ENCODE measurements around the gene SH2D3A.
A peak's percentile ranks its signal among the peaks of the same experiment; 100 is the strongest.

Gene SH2D3A

DNA sequence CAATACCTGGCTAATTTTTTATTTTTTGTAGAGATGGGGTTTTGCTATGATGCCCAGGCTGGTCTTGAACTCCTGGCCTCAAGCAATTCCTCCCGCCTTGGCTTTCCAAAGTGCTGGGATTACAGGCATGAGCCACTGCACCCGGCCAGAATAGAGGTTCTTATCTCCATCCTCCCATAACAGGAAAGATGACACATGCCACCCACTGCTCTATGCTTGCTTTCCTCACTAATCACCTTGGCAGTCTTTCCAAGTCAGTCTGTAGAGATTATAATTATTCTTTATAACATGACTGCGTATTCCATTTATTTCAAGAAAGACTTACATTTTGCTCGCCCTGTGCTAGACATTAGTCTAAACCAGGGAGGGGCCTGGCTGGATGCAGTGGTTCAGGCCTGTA is 12.0 kb upstream of the SH2D3A start:
- peaks cover 98% of the 10 kb centered on the region for H3K79me2 ChIP-seq (ENCODE audit: insufficient read depth, low read length)
- H3F3A ChIP-seq (ENCODE audit: low read depth): no peaks in the 10 kb centered on the region
- H3K9me3 ChIP-seq (ENCODE audit: insufficient read depth, low read depth, low read length): no peaks in the 10 kb centered on the region
- H3K36me3 ChIP-seq (ENCODE audit: insufficient read depth, low read length): peaks cover 30% of the 10 kb centered on the region; the same call in 1 of the 2 replicates
- no peaks in the 10 kb centered on the region for H3K27me3 ChIP-seq (ENCODE audit: insufficient read depth, low read length, poor library complexity, severe bottlenecking)
- H3K9ac ChIP-seq (ENCODE audit: low read depth, low read length, poor library complexity, severe bottlenecking): no peak overlapping the region
- no peaks in the 10 kb centered on the region for H3K9me2 ChIP-seq (replicated peaks; ENCODE audit: low read depth, low read length)
- no peak for TF ChIP-seq EZH2phosphoT487 (IDR thresholded peaks at IDR 0.05; ENCODE audit: borderline replicate concordance)
- TF ChIP-seq, protein P1, sequence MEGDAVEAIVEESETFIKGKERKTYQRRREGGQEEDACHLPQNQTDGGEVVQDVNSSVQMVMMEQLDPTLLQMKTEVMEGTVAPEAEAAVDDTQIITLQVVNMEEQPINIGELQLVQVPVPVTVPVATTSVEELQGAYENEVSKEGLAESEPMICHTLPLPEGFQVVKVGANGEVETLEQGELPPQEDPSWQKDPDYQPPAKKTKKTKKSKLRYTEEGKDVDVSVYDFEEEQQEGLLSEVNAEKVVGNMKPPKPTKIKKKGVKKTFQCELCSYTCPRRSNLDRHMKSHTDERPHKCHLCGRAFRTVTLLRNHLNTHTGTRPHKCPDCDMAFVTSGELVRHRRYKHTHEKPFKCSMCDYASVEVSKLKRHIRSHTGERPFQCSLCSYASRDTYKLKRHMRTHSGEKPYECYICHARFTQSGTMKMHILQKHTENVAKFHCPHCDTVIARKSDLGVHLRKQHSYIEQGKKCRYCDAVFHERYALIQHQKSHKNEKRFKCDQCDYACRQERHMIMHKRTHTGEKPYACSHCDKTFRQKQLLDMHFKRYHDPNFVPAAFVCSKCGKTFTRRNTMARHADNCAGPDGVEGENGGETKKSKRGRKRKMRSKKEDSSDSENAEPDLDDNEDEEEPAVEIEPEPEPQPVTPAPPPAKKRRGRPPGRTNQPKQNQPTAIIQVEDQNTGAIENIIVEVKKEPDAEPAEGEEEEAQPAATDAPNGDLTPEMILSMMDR (conservative IDR thresholded peaks at IDR 0.05; ENCODE audit: low read length): no peak
- peak overlapping the region; percentile 57 for H3K4me3 ChIP-seq (ENCODE audit: low read length, poor library complexity, severe bottlenecking)
- H2AFZ ChIP-seq (ENCODE audit: low read length): no peak overlapping the region
- H3K4me1 ChIP-seq (ENCODE audit: insufficient read depth, low read length, poor library complexity, severe bottlenecking): peaks cover 46% of the 10 kb centered on the region
- peak overlapping the region; percentile 97 for H3K4me2 ChIP-seq (ENCODE audit: low read depth, low read length, poor library complexity, severe bottlenecking)
- peaks cover 89% of the 10 kb centered on the region for H4K20me1 ChIP-seq (ENCODE audit: insufficient read depth, low read length, poor library complexity, severe bottlenecking)

DNA sequence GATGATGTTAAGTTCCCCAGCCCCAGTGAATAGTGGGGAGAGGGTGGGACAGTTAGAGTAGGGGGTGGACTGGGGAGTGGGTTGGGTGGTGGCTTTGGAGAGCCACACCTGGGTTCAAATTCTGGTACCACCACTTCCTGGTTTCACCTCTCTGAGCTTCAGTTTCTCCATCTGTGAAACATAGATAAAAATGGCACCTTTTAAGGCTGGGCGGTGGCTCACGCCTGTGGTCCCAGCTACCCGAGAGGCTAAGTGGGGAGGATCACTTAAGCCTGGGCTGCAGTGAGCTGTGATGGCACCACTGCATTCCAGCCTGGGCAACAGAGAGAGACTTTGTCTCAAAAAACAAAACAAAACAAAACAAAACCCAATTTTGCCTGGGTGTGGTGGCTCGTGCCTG is 11.2 kb upstream of the SH2D3A start:
- Histone ChIP-seq H4K20me1 (ENCODE audit: insufficient read depth, low read length, poor library complexity, severe bottlenecking) (peaks cover 87% of the 10 kb centered on the region), H3K27me3 (ENCODE audit: insufficient read depth, low read length, poor library complexity, severe bottlenecking) (no peaks in the 10 kb centered on the region), H3K79me2 (ENCODE audit: insufficient read depth, low read length) (peaks cover 97% of the 10 kb centered on the region), H3K9me3 (ENCODE audit: insufficient read depth, low read depth, low read length) (no peaks in the 10 kb centered on the region), H3K9ac (ENCODE audit: low read depth, low read length, poor library complexity, severe bottlenecking) (peak overlapping the region; percentile 34), H3F3A (ENCODE audit: low read depth) (no peaks in the 10 kb centered on the region), H3K4me1 (ENCODE audit: insufficient read depth, low read length, poor library complexity, severe bottlenecking) (peaks cover 46% of the 10 kb centered on the region), H3K36me3 (ENCODE audit: insufficient read depth, low read length) (peaks cover 27% of the 10 kb centered on the region; the same call in 1 of the 2 replicates), H3K4me2 (ENCODE audit: low read depth, low read length, poor library complexity, severe bottlenecking) (peak overlapping the region; percentile 97), H2AFZ (ENCODE audit: low read length) (no peak overlapping the region), H3K9me2 (replicated peaks; ENCODE audit: low read depth, low read length) (no peaks in the 10 kb centered on the region), H3K4me3 (ENCODE audit: low read length, poor library complexity, severe bottlenecking) (peak overlapping the region; percentile 57)
- TF ChIP-seq, protein P1 (conservative IDR thresholded peaks at IDR 0.05; ENCODE audit: low read length): no peak
- TF ChIP-seq EZH2phosphoT487 (IDR thresholded peaks at IDR 0.05; ENCODE audit: borderline replicate concordance): no peak

DNA sequence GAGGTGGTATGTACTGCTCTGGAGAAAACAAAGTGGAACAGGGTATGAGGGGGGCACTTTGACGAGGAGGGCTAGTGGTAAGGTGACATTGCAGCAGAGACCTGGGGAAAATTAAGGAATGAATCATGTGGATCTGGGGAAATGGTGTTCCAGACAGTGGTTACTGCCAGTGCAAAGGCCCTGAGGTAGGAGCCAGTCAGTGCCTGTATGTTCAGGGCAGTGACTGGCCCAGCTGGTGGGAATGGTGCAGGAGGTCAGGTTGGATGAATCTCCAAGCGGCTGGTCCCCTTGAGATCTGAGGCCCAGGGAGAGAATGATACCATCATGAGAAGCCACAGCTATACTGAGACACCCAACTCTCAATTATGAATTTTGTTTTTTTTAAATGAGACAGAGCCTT is 10.2 kb upstream of the SH2D3A start:
- H3K27me3 ChIP-seq (ENCODE audit: insufficient read depth, low read length, poor library complexity, severe bottlenecking): no peaks in the 10 kb centered on the region
- H3F3A ChIP-seq (ENCODE audit: low read depth): 0 out of 2 replicates have a peak, but pooled peaks cover 3% of the 10 kb centered on the region
- peaks cover 84% of the 10 kb centered on the region for H4K20me1 ChIP-seq (ENCODE audit: insufficient read depth, low read length, poor library complexity, severe bottlenecking)
- no peak overlapping the region for H2AFZ ChIP-seq (ENCODE audit: low read length)
- H3K4me3 ChIP-seq (ENCODE audit: low read length, poor library complexity, severe bottlenecking): peak overlapping the region; percentile 57
- H3K9ac ChIP-seq (ENCODE audit: low read depth, low read length, poor library complexity, severe bottlenecking): peak overlapping the region; percentile 34
- H3K4me2 ChIP-seq (ENCODE audit: low read depth, low read length, poor library complexity, severe bottlenecking): peak overlapping the region; percentile 97
- no peaks in the 10 kb centered on the region for H3K9me2 ChIP-seq (replicated peaks; ENCODE audit: low read depth, low read length)
- no peaks in the 10 kb centered on the region for H3K9me3 ChIP-seq (ENCODE audit: insufficient read depth, low read depth, low read length)
- H3K4me1 ChIP-seq (ENCODE audit: insufficient read depth, low read length, poor library complexity, severe bottlenecking): peaks cover 46% of the 10 kb centered on the region
- H3K36me3 ChIP-seq (ENCODE audit: insufficient read depth, low read length): peaks cover 27% of the 10 kb centered on the region; the same call in 1 of the 2 replicates
- peaks cover 95% of the 10 kb centered on the region for H3K79me2 ChIP-seq (ENCODE audit: insufficient read depth, low read length)
- TF ChIP-seq, protein P1 (conservative IDR thresholded peaks at IDR 0.05; ENCODE audit: low read length): no peak
- TF ChIP-seq EZH2phosphoT487 (IDR thresholded peaks at IDR 0.05; ENCODE audit: borderline replicate concordance): no peak
